Eye (tissue), 1 donor: ENCODE results near the gene STEAP1B.
"Not testable (repeated sequence)": the region's sequence is repeated elsewhere in the genome, so short reads cannot be mapped to it uniquely, and the experiment has no call there.

Experiments
- DNase-seq: peaks from one replicate; pipeline ENCODE4 v3.0.0-alpha.2; 2015

The STEAP1B gene

GRCh38 chr7:22452142-22452959 is 47.6 kb downstream of the STEAP1B start:
- DNase-seq = peak; percentile 87

DNA sequence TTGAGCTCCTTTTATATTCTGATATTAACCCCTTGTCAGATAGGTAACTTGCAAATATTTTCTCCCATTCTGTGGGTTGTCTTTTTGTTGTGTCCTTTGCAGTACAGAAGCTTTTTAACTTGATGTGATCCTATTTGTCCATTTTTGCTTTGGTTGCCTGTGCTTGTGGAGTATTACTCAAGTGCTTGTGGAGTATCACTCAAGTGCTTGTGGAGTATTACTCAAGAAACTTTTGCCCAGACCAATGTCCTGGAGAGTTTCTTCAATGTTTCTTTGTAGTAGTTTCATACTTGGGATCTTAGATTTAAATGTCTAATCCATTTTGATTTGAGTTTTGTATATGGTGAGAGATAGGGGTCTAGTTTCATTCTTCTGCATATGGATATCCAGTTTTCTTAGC is 50.0 kb downstream of the STEAP1B start:
- DNase-seq = not testable (repeated sequence)

DNA sequence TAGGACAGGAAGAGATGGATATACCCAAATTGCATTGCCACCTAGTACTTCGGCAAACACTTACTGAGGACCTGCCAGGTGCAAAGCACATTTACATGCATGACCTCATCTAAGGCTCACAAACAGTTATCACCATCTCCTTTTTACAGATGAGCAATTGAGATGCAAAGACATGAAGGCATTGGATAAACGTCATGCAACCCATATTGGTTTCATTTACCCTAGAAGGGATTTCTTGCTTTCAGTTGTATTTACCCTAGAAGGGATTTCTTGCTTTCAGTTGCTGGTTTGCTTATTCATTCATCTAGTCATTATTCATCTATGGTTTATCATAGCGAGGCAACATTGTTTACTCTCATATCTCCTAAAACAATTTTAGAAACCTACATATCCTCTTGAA is 52.2 kb downstream of the STEAP1B start:
- peak; percentile 14 for DNase-seq

DNA sequence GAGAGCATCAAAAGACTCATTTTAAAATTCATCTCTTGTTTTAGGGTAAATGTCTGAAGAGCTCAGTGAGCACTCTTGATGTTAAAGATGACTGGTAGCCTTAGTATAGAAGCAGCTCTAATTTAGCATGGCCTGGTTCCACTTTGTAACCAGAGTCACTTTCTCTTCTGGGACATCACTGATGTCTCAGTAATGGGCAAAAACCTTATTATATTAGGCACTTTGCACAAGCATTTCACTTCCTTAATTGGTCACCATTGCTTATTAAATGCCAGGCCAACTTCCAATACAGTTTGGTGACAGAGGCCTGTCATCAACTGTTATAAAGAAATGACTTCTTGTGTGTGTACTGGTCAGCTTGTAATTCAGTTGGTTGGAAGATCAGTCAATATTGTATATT is 53.0 kb downstream of the STEAP1B start:
- no peak for DNase-seq

DNA sequence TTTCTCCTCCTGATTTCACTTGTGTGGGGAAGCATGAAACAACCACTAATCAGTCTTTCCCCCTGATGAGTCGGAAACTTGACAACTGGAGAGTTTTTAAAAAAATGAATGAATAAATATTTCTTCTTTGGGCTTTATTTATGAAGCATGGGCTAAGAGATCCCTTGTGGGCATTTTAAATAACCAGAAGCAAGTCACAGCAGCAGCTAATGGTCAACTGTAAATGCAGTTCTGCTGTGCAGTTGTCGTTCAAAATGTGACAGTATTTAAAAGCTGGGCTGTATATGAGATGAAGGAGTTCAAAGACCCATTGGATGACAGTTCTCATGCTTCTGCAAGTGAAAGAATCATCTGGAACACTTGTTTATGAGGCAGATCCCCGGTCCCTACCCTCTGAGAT is 54.1 kb downstream of the STEAP1B start:
- DNase-seq = no peak

DNA sequence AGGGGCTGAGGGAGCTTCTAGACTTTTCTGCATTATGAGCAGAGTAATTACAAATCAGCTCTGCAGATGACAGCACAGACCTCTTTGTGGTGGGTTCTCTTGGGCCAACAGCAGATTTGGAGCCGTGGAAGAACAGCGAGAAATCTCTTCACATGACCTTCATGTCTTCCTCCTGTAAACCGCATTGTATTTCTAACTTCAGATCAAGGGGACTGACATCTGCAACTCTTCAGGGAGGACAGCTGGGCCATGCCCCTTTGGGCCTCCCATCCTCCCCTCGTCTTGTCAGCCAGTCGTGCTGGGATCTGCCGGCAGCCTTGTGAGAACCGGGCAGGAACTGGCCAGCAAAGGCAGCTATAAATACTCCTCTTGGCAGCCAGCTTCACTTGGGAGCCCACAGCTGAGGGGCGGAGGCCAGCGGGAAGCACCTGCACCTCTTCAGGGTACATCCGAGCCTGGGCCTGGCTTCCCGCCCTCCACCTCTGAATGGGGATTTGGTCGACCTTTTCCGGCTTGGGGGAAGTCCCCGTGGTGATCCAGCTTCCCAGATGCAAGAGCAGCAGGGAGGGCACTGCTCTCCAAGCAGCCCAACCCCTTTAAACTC is 54.7 kb downstream of the STEAP1B start:
- peak; percentile 25 for DNase-seq

DNA sequence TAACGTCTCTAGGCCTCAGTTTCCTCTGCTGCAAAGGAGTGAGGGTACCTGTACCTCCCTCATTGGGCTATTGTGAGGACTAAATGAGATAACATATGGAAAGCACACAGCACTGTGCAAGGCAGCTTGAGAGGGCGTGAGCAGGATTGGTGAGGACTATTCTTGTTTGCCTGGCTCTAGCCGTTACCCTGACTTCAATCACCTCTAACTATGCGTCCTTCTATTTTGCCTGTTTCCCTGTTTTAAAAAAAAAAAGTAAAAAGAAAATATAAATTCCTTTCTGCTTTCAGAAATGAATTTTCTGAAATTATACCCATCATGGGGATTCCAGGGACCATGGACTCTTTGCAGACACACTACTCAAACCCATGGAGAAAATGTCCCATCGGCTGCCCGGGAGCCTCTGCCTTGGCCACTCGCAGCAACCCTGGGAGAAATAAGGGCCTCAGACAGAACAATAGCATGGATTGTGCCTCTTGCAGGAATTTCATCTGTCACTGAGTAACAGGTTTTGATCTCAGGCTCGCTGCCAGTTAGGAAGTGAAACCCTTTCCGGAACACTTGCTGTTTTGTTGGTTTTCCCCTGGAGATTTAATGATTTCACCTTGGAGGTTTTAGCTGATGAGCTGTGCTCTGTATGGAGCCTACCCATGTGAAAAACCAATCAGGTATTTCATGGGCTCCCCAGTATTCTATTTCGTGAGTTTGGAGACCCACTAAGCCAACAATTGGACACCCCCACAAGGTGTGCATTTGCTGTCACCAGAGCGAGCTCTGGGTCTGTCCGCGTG is 55.6 kb downstream of the STEAP1B start:
- peak; percentile 36 for DNase-seq

DNA sequence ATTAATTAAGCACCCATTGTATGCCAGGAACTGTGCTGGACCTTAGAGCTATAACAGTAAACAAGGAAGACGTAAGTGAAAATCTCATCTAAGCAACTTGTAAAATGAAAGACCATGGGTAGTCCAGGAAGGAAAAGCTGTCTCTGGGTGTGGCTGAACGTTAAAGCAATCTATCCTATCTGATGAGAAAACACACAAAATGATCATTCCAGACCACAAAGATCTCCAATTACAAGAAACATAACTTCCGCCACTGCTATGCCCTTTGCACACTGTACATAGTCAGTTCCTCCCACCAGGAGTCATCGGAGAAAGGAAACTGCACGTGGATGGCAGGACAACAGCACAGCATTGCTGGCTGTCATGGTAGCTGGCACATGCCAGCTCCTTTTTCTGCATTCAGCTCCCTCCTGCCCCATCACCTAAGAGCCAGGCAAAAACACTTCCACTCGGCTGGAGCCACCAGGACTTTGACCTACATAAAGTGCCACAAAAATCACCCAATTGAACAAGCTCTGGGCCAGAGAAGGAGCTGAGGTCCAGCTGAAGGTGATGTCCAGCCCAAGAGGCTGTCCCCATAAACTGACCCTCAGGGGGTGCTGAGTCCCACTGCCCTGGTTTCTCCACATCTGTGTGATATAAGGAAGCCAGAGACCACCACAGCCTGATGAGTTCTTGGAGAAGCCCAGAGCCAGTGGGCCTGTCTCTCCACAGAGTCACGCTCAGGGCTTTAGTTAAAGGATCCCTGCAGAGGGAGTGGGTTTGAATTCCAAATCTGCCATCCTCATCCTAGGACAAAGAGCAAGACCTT is 56.4 kb downstream of the STEAP1B start:
- DNase-seq = no peak

- DNase-seq = no peak
Observed at GRCh38 chr7:22442882-22443369, 57.1 kb downstream of the STEAP1B start.

DNA sequence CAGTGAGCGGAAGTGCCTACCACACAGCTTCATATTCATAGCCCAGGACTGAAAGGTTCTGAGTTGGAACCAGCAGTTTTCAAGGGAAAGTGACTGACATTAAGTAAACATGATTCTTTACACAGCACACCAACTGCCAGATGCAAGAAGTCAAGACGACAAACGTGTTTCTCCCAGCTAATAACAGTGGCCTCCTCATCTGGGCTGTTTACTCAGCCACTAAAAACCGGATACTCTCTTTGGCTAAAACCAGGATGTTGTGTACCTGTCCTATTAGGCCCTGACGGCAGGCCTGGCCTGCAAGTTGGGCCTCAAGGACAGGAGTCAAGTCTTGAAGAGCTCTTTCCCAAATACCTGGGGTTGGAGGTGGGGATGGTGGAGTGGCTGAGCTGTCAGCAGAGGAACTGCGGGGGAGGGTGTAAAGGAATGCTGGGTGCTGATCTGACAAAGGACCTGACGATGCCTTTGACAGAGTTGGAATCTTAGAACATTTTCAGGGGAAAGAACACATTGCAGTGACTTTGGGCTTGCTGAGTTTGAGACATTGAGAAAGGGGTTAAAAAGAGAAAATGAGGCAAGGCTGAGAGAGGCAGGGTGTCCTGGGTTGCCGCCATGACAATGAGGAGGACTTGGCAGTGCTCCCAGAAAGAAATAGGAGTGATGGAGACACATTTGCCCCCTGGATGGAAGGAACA is 57.7 kb downstream of the STEAP1B start:
- DNase-seq = no peak

DNA sequence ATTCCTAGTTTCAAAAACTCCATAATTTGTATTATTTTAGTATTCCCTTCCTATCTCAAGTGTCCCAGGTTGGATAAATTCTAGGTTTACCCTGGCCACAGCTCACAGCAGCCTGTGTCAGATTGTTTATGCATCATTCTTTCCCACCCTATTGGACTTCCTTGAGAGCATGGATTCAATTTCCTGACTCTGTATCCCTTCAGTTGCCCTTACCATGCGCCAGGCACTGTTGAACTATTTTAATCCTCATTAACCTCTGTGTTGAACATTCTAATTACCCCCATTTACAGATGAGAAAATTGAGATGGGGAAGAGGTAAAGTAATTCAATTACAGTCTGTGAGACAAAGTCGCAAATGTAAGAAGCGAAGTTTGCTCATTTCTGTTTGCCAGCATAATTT is 58.8 kb downstream of the STEAP1B start:
- no peak for DNase-seq

DNA sequence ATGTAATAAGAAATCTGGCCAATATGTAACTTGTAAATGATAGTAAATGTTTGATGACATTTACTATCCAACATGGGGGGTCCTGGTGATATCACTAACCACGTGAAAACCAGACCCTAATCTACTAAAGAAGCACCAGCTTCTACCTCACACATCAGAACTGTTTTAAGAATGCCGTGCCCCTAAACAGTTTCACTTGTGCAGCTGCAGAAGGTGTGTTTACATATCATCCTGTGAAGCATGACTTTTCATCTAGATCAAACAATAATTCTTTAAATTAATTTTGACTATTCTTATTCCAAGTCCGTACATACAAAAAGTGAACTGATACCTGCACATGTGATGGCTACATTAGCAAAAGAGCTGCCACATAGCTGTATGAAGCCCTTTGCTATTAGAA is 61.0 kb downstream of the STEAP1B start:
- DNase-seq = no peak

DNA sequence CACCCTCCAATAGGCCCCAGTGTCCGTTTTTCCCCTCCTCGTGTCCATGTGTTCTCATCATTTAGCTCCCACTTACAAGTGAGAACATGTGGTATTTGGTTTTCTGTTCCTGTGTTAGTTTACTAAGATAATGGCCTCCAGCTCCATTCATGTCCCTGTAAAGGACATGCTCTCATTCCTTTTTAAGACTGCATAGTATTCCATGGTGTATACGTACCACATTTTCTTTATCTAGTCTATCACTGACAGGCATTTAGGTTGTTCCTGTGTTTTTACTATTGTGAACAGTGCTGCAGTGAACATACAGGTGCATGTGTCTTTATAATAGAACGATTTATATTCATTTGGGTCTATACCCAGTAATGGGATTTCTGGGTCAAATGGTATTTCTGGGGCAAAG is 63.4 kb downstream of the STEAP1B start:
- not testable (repeated sequence) for DNase-seq

DNA sequence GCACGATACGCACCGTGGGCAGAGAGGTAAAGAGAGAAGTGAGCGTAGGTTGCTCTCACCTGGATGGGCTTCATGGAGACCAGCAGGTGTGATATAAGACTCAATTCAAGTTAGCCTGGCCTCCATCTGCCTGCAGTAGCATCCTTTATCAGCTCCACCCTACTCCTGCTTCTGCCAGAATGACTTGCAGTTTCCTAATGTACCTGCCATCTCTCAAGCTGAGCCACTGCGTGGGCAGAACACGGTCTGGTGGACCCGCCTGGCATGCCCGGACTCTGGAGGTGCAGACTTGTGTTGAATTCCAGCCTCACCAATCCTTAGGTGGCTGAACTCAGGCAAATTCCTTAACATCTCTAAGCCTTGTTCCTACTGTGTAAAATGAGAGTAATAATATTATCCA is 64.3 kb downstream of the STEAP1B start:
- DNase-seq = no peak

GRCh38 chr7:22435105-22435504 is 64.9 kb downstream of the STEAP1B start:
- DNase-seq = no peak

DNA sequence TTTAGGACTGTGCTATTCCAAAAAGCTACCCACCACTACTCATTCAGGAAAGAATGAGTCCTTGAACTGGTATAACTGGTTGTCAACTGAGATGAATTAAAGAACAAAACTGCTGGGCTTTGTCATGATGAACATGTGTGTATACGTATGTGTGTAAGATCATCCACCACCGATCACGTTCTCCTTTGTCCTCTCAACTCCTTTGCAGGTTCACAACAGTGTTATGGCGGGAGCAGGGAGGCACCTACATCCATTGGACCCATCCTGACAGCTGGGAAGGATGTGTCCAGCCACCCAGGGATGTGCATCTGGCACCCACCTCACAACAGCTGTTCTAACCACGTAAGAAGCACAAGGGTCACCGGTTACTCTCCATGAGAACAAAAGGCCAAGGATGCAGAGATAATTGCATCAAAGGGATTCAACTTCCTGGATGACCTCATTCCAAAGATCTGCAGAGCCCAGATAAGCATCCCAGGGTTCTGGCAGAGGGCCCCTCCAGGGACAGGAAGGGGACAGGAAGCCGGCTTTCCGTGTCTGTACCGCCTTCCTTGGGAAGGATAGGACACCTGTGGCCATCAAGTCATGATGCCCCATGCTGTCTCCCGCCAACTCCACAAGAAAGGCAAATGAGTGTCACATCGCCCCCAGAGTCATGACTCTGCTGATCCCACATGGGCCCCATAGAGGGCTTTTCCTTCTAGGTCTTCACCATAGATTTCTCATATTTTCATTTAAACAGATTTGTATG is 66.1 kb downstream of the STEAP1B start:
- DNase-seq = peak; percentile 31

GRCh38 chr7:22433165-22433700 is 66.8 kb downstream of the STEAP1B start:
- DNase-seq = not testable (repeated sequence)

DNA sequence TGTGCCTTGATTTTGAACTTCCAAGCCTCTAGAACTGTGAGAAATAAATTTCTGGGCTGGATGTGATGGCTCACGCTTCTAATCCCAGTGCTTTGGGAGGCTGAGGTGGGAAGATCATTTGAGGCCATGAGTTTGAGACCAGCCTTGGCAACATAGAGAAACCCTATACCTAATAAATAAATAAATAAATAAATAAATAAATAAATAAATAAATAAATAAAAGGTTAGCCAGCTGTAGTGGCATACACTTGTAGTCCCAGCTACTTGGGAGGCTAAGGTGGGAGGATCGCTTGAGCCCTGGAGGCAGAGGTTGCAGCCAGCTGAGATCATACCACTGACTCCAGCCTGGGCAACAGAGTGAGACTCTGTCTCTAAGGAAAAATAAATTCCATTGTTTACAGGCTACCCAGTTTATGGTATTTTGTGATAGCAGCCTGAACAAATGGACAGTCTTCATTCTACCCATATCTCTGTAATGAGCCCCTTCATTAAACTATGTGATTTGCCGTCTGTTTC is 67.7 kb downstream of the STEAP1B start:
- DNase-seq = no peak

DNA sequence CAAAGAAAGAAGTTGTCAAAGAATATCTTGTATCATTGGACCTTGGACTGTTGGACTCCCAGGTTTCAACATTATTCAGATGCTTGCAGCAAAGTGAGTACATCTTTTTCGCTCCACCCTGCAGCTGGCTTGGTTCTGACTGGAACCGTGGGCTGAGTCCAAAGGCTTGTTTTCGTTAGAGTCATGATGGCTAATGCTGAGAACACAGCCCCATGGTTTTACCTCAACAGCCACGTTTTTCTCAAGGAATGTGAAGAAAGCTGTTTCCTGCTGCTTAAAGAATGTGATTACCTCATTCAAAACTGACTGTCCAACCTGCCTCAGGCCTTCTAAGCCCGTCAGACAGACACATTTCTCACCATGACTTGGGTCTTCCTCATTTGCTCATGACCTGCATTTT is 69.5 kb downstream of the STEAP1B start:
- no peak for DNase-seq

GRCh38 chr7:22429386-22429785 is 70.6 kb downstream of the STEAP1B start:
- no peak for DNase-seq

DNA sequence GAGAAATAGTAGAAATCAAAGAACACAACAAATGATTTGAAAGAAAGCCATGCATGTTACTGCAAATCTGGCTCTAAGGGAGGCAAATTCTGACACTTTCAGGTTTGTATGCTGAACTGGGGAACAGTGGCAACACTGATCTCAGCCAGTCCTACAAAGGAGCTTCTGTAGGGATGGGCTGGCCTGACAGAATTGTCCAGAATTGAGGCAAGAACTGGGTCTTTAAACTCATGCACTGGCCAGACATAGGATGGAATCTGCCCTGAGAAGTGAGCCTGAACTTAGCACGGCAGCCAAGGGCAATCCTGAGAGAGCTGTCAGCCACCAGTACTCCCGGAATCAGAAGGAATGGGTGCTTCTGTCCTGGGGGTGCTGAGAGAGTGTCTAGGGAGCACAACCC is 72.1 kb downstream of the STEAP1B start:
- no peak for DNase-seq
